ENCODE data around the gene LRRC56. TPM values are rescaled to one million over a fixed set of nuclear protein-coding genes. Genes with fewer than 3 reads are reported as not detected.

Gene LRRC56
- total and polyA plus RNA-seq, 2 of the 13 experiments (the other 11 are each of a cell fraction or from before 2014, with no cell fraction given): 0.11 to 0.29 TPM

- Histone ChIP-seq H2AFZ (ENCODE audit: low read length) (no peak overlapping the region), H3K9me3 (ENCODE audit: low read length) (no peaks in the 10 kb centered on the region), H3K9ac (ENCODE audit: insufficient read depth, low read depth, low read length) (no peak overlapping the region), H3K36me3 (replicated peaks in 1 of 2; ENCODE audit: control insufficient read depth in 1 of 2, insufficient read depth in 2 of 2, low read length in 2 of 2) (peaks cover 5 to 11% of the 10 kb centered on the region in 2 experiments; a peak in 1 of 5 replicates), H3K4me1 (ENCODE audit: insufficient read depth, low read length) (no peaks in the 10 kb centered on the region), H4K20me1 (ENCODE audit: insufficient read depth, low read length) (no peaks in the 10 kb centered on the region), H3K79me2 (ENCODE audit: insufficient read depth, low read length) (peaks cover 5% of the 10 kb centered on the region), H3K27me3 (ENCODE audit: control insufficient read depth in 1 of 2, insufficient read depth in 2 of 2, low read length in 2 of 2) (no peaks in the 10 kb centered on the region), H3K27ac (ENCODE audit: extremely low read length, insufficient read depth, low read length) (no peak overlapping the region), H3K4me3 (replicated peaks in 1 of 3; ENCODE audit: insufficient read depth in 1 of 3, low read depth in 2 of 3, low read length in 3 of 3) (no peak overlapping the region), H3K4me2 (ENCODE audit: low read depth, low read length) (no peak overlapping the region)
- intact Hi-C loops (cut with micrococcal nuclease; ENCODE audit: unreplicated experiment): no loop called here
- in situ Hi-C loops (cut with HindIII; ENCODE audit: extremely low pct_ligation_motif_present, low pct_unique_long_range_greater_than_20kb): no loop called here
- TF ChIP-seq NFKB2 (CRISPR knock-in tag; IDR thresholded peaks at IDR 0.05; ENCODE audit: borderline replicate concordance) (no peak), ZNF790 (CRISPR knock-in tag; IDR thresholded peaks at IDR 0.05; ENCODE audit: borderline replicate concordance) (no peak), KDM4B (CRISPR knock-in tag; IDR thresholded peaks at IDR 0.05) (no peak), DMTF1 (CRISPR knock-in tag; IDR thresholded peaks at IDR 0.05) (no peak), BRD4 (CRISPR knock-in tag; IDR thresholded peaks at IDR 0.05) (no peak), MEIS1 (CRISPR knock-in tag; IDR thresholded peaks at IDR 0.05; ENCODE audit: borderline replicate concordance) (no peak), HDAC6 (IDR thresholded peaks at IDR 0.05; ENCODE audit: low read depth, low read length) (no peak), SOX6 (IDR thresholded peaks at IDR 0.05) (no peak), SOX6 (CRISPR knock-in tag; IDR thresholded peaks at IDR 0.05) (no peak), SRY (CRISPR knock-in tag; IDR thresholded peaks at IDR 0.05) (no peak), ZNF782 (CRISPR knock-in tag; IDR thresholded peaks at IDR 0.05; ENCODE audit: borderline replicate concordance) (no peak), STAT5B (CRISPR knock-in tag; IDR thresholded peaks at IDR 0.05) (no peak), KAT2B (IDR thresholded peaks at IDR 0.05; ENCODE audit: borderline replicate concordance, low read depth, low read length) (no peak)
- TF ChIP-seq, protein P1, sequence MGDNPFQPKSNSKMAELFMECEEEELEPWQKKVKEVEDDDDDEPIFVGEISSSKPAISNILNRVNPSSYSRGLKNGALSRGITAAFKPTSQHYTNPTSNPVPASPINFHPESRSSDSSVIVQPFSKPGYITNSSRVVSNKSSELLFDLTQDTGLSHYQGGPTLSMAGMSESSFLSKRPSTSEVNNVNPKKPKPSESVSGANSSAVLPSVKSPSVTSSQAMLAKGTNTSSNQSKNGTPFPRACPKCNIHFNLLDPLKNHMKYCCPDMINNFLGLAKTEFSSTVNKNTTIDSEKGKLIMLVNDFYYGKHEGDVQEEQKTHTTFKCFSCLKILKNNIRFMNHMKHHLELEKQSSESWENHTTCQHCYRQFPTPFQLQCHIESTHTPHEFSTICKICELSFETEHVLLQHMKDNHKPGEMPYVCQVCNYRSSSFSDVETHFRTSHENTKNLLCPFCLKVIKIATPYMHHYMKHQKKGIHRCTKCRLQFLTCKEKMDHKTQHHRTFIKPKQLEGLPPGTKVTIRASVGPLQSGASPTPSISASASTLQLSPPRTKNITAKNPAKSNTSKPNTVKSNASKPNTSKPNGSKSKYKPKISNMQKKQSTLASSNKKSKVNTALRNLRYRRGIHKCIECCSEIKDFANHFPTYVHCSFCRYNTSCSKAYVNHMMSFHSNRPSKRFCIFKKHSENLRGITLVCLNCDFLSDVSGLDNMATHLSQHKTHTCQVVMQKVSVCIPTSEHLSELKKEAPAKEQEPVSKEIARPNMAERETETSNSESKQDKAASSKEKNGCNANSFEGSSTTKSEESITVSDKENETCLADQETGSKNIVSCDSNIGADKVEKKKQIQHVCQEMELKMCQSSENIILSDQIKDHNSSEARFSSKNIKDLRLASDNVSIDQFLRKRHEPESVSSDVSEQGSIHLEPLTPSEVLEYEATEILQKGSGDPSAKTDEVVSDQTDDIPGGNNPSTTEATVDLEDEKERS (CRISPR knock-in tag; IDR thresholded peaks at IDR 0.05): no peak
- no peak for ATAC-seq
- ChIA-PET POLR2A (no interaction called here), CTCF (ENCODE audit: low intra/inter-chr PET ratio, low total read pairs) (no interaction called here)
- no peak for DNase-seq (ENCODE audit: low spot score)
- 93% methylated on average over 7 of the region's 25 CpGs for WGBS (ENCODE audit: low lambda C conversion rate)
- no TSS peak for BruUV-seq (replicated peaks)
- no peak for FAIRE-seq
Observed at GRCh38 chr11:488062-488461, 49.3 kb upstream of the LRRC56 start.
